WERI-Rb-1 (cell line): ENCODE data around the gene CHRNA4.

Experiments
- DNase-seq: peaks from one replicate; pipeline ENCODE4 v3.0.0-alpha.2; 2020
- H3K27ac ChIP-seq: fragments of 250-450 bp; sonication (Bioruptor Pico); 2 replicates; pipeline ENCODE4 v1.5.1; 2020; ENCODE audit warnings: mild to moderate bottlenecking, moderate library complexity
- H3K27me3 ChIP-seq: fragments of 250-450 bp; sonication (Bioruptor Pico); 2 replicates; pipeline ENCODE4 v1.5.1; 2021; ENCODE audit warnings: mild to moderate bottlenecking, low read depth, moderate library complexity; ENCODE audit not compliant: insufficient read depth, severe bottlenecking
- H3K36me3 ChIP-seq: fragments of 250-450 bp; sonication (Bioruptor Pico); 2 replicates; pipeline ENCODE4 v1.5.1; 2020; ENCODE audit warnings: mild to moderate bottlenecking, moderate library complexity
- H3K4me3 ChIP-seq: 2 replicates; pipeline ENCODE4 v1.5.1; 2011; ENCODE audit warnings: low read depth, mild to moderate bottlenecking, control low read depth, low read length
- H3K9me3 ChIP-seq: fragments of 250-450 bp; sonication (Bioruptor Pico); 2 replicates; pipeline ENCODE4 v1.5.1; 2021; ENCODE audit warnings: mild to moderate bottlenecking, moderate library complexity; ENCODE audit not compliant: severe bottlenecking
- TF ChIP-seq, protein P1 (sequence below): IDR thresholded peaks from 2 replicates; pipeline ENCODE4 v1.5.1; 2011; ENCODE audit warnings: low read depth, mild to moderate bottlenecking, control low read depth, inconsistent platforms, low read length

Gene CHRNA4

DNA sequence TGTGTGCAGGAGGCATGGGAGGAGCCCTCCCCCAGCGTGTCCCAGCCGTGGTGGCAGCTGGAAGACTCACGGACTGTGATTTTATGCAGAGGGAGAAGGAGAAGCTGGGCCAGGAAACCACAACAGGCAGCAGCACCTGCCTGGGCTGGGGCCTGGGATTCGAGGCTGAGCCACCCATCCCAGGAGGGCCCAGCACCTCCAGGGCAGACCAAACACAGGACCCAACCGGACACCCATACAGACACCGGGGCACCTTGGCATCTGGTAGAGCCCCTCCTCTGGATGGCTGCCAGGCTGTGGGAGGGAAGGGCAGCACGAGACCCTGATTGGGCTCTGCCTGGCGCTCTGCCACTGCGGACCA is 41.7 kb upstream of the CHRNA4 start:
- no peaks in the 10 kb centered on the region for H3K27me3 ChIP-seq

DNA sequence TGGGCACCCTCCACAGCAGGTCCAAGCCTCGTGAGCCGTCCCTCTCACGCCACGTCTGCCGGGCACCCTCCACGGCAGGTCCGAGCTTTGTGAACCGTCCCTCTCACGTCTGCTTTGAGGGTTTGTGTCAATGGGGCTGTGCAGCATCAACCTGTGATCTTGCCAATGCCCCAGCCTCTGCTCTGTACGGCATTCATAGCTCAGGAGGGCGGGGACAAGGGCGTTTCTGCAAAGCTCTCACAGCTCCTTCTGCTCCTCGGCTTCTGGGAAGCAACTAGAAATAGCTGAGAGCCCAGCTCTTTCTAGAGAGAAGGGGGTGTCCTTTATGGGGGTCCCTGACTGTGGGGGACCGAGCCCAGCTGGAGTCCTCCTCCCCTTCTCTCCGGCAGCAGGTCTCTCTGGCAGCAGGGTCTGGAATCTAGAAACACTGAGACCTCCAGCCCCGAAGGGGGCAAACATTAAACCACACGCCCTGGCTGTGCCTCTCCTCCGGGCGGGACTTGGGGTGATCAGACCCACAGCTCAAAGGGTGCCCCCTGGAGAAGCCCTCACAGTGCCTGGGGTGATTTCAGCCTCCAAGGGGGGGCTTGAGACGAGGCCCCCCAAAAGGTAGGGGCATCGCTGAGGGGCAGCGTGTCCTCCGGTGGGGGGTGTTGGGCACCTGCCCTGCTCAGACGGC is 41.2 kb upstream of the CHRNA4 start:
- Histone ChIP-seq H3K4me3 (no peak overlapping the region), H3K27ac (no peak overlapping the region), H3K36me3 (no peaks in the 10 kb centered on the region), H3K27me3 (no peaks in the 10 kb centered on the region), H3K9me3 (no peaks in the 10 kb centered on the region)
- DNase-seq = no peak
- TF ChIP-seq, protein P1, sequence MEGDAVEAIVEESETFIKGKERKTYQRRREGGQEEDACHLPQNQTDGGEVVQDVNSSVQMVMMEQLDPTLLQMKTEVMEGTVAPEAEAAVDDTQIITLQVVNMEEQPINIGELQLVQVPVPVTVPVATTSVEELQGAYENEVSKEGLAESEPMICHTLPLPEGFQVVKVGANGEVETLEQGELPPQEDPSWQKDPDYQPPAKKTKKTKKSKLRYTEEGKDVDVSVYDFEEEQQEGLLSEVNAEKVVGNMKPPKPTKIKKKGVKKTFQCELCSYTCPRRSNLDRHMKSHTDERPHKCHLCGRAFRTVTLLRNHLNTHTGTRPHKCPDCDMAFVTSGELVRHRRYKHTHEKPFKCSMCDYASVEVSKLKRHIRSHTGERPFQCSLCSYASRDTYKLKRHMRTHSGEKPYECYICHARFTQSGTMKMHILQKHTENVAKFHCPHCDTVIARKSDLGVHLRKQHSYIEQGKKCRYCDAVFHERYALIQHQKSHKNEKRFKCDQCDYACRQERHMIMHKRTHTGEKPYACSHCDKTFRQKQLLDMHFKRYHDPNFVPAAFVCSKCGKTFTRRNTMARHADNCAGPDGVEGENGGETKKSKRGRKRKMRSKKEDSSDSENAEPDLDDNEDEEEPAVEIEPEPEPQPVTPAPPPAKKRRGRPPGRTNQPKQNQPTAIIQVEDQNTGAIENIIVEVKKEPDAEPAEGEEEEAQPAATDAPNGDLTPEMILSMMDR = no peak

More for the DNA sequence above, 41.7 kb upstream of the CHRNA4 start:
- DNase-seq = no peak
- Histone ChIP-seq H3K27ac (no peak overlapping the region), H3K9me3 (no peaks in the 10 kb centered on the region), H3K4me3 (no peak overlapping the region), H3K36me3 (no peaks in the 10 kb centered on the region)
- TF ChIP-seq, protein P1 = no peak

DNA sequence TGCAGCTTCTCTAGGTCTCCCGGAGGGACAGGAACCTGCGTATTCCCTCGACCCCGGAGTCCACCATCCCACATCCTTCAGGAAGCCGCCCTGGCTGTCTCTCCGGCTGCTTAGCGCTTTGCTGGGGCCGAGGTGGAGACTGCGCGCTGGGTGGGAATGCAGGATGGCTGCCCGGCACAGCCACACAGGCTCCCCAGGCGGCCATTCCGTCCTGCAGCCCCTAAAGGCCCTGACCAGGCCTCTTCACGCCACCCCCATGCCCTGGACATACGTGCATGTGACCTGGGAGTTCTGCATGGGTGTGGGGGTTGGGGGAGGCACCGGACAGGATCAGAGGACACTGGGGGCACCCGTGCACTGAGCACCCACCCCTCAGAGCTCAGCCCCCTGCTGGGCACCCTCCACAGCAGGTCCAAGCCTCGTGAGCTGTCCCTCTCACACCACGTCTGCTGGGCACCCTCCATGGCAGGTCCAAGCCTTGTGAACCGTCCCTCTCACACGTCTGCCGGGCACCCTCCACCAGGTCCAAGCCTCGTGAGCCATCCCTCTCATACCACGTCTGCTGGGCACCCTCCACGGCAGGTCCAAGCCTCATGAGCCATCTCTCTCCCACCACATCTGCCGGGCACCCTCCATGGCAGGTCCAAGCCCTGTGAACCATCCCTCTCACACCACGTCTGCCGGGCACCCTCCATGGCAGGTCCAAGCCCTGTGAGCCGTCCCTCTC is 40.4 kb upstream of the CHRNA4 start:
- Histone ChIP-seq H3K36me3 (no peaks in the 10 kb centered on the region), H3K9me3 (no peaks in the 10 kb centered on the region), H3K27ac (no peak overlapping the region), H3K4me3 (no peak overlapping the region), H3K27me3 (no peaks in the 10 kb centered on the region)
- no peak for DNase-seq
- TF ChIP-seq, protein P1 = no peak

DNA sequence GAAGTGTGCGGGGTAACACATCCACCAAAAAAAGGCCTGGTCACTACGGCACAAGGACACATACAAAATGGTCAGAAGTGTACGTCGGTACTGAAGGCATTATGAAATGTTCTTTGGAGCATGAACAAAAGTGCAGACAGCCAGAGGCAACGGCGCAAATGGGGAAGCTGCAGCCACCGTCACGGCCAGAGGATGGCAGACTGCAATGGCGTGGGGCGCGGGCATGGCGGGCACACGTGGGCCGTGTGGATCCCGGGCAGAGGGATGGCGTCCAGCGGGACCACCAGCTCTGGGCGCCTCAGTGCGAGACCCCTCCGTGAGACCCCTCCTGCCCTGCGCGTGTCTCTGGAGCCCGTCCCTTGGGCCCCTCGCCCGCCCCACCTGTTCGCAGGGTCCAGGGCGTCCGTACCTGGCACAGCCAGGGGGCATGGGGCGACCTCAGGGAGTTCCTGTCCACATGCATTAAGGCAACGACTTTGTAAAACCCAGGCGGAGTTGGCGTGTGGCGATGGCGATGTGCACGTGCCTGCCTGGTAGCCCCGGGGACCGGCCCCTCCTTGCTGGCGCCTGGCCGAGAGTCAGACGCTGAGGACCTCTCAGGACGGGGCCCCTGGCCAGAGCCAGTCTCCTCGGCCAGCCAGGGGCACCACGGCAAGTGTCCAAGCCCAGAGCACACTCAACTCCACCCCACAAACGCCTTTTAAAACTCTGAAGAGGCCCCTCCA is 39.5 kb upstream of the CHRNA4 start:
- Histone ChIP-seq H3K36me3 (no peaks in the 10 kb centered on the region), H3K9me3 (no peaks in the 10 kb centered on the region), H3K27ac (no peak overlapping the region), H3K4me3 (no peak overlapping the region), H3K27me3 (no peaks in the 10 kb centered on the region)
- TF ChIP-seq, protein P1 = no peak
- no peak for DNase-seq

DNA sequence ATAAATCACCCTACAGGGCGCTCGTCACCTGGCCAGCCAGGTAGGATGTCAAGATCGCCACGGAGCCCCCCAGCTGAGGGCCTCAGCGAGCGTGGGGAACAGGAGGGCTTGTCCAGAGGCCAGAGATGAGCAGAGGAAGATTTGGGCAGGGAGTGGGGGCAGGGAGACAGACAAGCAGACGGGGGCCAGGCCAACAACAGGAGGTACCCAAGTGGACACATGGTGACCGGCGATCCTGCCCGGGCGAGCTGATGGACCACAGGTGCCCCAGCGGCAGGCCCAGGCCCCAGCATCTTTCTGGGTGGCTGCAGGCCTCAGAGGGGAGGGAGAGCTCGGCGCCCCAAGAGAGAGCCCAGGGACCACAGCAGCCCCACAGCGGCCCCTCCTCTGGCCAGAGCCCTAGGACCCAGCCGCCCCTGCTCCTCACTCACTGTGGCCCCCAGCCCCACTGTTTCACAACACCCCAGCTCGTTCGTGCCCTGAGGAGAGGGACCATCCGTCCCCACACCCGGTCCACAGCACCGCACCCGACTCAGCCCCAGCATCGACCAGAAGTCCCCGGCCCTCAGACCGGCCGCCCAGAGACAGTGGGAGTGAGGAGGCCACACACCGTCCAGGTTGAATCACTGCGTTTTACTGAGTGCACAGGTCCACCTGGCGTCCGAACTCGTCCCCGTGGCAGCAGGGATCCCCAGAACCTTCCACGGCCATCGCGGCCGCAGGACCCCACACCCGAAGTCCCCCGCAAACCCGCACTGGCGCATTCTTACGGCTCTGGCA is 38.6 kb upstream of the CHRNA4 start:
- H3K27me3 ChIP-seq = no peaks in the 10 kb centered on the region
- no peak overlapping the region for H3K4me3 ChIP-seq
- H3K9me3 ChIP-seq = no peaks in the 10 kb centered on the region
- DNase-seq = no peak
- no peak overlapping the region for H3K27ac ChIP-seq
- TF ChIP-seq, protein P1 = no peak
- no peaks in the 10 kb centered on the region for H3K36me3 ChIP-seq
